Small intestine (tissue), 7 donors: ENCODE results near the gene CHST11. TPM values are rescaled to one million over a fixed set of nuclear protein-coding genes. Genes with fewer than 3 reads are reported as not detected.

Experiments used
- DNase-seq, 2 donors: peaks; one replicate each; pipeline versions ENCODE4 v3.0.0 to v3.0.0-alpha.2; 2013
- FAIRE-seq: peaks from 2 replicates; lab custom pipeline; 2012; peaks lifted over from hg19 to GRCh38; lab: Jason Lieb, UNC
- H3K27ac ChIP-seq, 3 donors: one replicate each; pipeline ENCODE4 v1.5.1; 2013; ENCODE audit warnings: low read length in 2 of 3, mild to moderate bottlenecking in 2 of 3, control low read depth in 1 of 3, inconsistent platforms in 1 of 3, low read depth in 1 of 3, moderate library complexity in 1 of 3
- H3K27me3 ChIP-seq, 3 donors: one replicate each; pipeline ENCODE4 v1.6.1; 2013; ENCODE audit warnings: low read length in 3 of 3, inconsistent platforms in 1 of 3; ENCODE audit not compliant: control insufficient read depth in 3 of 3, insufficient read depth in 3 of 3
- H3K36me3 ChIP-seq, 3 donors: one replicate each; pipeline ENCODE4 v1.6.1; 2013; ENCODE audit warnings: low read length in 3 of 3, inconsistent platforms in 1 of 3, low read depth in 1 of 3, mild to moderate bottlenecking in 1 of 3, moderate library complexity in 1 of 3; ENCODE audit not compliant: control insufficient read depth in 3 of 3, insufficient read depth in 2 of 3
- H3K4me1 ChIP-seq, 3 donors: one replicate each; pipeline ENCODE4 v1.6.1; 2013; ENCODE audit warnings: low read length in 2 of 3, inconsistent platforms in 1 of 3, low read depth in 1 of 3, mild to moderate bottlenecking in 1 of 3, moderate library complexity in 1 of 3; ENCODE audit not compliant: control insufficient read depth in 3 of 3, insufficient read depth in 2 of 3
- H3K4me3 ChIP-seq, 3 donors: one replicate each; pipeline ENCODE4 v1.5.1; 2013; ENCODE audit warnings: low read length in 3 of 3, control low read depth in 1 of 3, inconsistent platforms in 1 of 3, low read depth in 1 of 3, mild to moderate bottlenecking in 1 of 3, moderate library complexity in 1 of 3
- H3K9me3 ChIP-seq, 2 donors: one replicate each; pipeline ENCODE4 v1.6.1; 2013; ENCODE audit warnings: low read depth in 1 of 2, low read length in 1 of 2; ENCODE audit not compliant: control insufficient read depth in 2 of 2, insufficient read depth in 1 of 2
- WGBS, 3 donors: extraction: QIAGEN DNeasy Blood & Tissue Kit; methylation state at CpG; one replicate each; pipeline ENCODE4 v1.1.7; 2013; 5-methylcytosine and 5-hydroxymethylcytosine counted together
- polyA plus RNA-seq, 4 donors: library from polyadenylated mRNA; stranded (reverse) in 3 of 4; unstranded in 1 of 4; fragments of 200-250 nt in 3 of 4; fragments of 120-200 nt in 1 of 4; gene quantifications; one replicate each; pipeline versions ENCODE4 v1.2.1 to v1.2.3, GENCODE V29; 2013
- donor health status: healthy with polysubstance abuse.
- donor health status: control.
- donor health status: control.
- donor health status: Bipolar disorder and iron deficiency.
- donor health status: healthy.

The CHST11 gene
- polyA plus RNA-seq, 4 donors = 0.89 to 3.0 (median 2.0) TPM

DNA sequence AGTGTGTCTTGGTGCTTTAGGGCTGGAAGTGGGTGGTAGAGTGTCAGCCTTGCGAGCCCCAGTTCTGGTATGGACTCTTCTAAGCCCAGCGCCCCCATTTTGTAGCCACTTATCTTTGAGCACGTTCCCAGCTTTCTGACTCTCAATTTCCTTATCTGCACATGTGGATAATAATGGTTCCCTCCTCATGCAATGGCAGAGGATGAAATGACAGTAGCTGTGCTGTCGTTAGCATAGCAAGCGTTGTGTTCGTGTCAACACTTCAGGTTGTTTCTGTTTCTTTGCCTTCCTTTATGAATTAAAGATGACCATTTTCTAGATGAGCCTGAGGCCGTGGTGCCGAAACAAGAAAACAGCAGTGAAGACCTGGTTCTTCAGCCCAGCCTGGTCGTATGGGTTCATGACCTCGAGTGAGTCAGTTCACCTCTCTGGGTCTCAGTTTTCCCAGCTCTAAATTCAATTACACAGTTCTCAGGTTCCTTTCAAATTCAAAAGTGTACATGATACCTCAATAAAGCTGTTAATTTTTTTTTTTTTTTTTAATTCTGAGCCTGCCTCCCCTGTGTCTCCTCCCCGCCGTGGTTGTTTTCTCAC lies 268.3 kb downstream of the CHST11 start:
- Histone ChIP-seq H3K27me3 (no peaks in the 10 kb centered on the region), H3K27ac (no peak overlapping the region), H3K9me3 (no peaks in the 10 kb centered on the region), H3K4me1 (peaks cover 0 to 7% (median 0%) of the 10 kb centered on the region in 3 donors), H3K4me3 (no peak overlapping the region), H3K36me3 (no peaks in the 10 kb centered on the region)
- FAIRE-seq = no peak
- DNase-seq = no peak
- WGBS, 3 donors = 89 to 93% (median 92%) methylated on average over 12 of the region's 12 CpGs

DNA sequence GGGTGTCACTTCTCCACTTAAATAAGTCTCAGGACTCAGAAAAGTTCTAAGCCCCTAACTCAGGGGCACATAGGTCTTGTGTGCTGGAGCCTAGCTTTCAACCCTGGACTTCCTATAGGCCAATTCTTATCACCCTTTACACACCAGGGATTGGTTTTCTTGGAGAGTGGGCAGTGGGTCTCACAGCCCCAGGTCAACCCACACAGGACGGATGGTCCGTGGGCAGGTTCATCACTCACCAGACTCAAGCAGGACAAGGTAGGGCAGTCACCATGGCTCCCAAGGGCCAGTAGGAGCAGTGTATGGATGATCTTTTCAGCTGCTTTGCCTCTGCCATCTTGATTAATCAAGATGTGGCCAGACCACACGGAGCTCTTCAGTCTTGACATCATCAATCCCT lies 268.9 kb downstream of the CHST11 start:
- H3K27me3 ChIP-seq = no peaks in the 10 kb centered on the region
- H3K4me3 ChIP-seq = no peak overlapping the region
- H3K36me3 ChIP-seq = no peaks in the 10 kb centered on the region
- H3K4me1 ChIP-seq = peaks cover 0 to 7% (median 0%) of the 10 kb centered on the region in 3 donors
- FAIRE-seq = no peak
- no peak for DNase-seq
- WGBS, 3 donors = 87 to 95% (median 91%) methylated on average over 3 of the region's 3 CpGs
- H3K27ac ChIP-seq = no peak overlapping the region
- no peaks in the 10 kb centered on the region for H3K9me3 ChIP-seq

DNA sequence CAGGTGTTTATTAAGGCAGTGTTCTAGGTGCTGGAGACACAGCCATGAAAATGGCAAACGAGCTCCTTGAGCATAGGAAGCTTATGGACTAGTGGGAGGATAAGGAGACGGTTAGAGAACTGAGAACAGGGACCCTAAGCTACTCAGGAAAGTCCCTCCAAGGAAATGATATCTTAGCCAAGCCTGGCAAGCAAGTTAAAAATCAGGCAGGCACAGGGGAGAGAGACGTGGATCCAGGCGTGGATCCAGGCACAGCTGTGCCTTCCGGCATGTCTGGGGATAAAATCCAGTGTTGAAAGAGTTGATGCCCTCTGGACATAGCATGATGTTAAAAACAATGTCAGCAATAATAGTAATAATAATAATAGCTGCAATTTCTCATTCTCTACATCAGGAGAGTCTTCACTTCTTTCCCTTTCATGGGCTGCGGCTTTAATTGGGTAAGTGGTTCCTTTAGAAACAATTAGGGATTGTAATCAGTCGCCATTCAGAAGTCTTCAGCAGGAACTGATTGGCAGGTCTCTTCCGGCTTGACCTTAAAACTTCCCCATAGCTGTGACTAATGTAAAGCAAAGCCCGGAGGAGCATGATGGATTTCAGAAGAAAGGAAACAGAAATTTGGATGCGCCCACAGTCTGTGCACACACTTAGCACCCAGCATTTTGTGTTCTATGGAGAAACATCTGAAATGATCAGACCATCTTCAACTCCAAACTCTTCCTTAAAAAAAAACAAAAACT lies 271.1 kb downstream of the CHST11 start:
- no peak for DNase-seq
- no peak for FAIRE-seq
- H3K36me3 ChIP-seq = no peaks in the 10 kb centered on the region
- H3K9me3 ChIP-seq = no peaks in the 10 kb centered on the region
- no peak overlapping the region for H3K4me3 ChIP-seq
- whole genome bisulfite sequencing, 3 donors = 82 to 87% (median 84%) methylated on average over 10 of the region's 10 CpGs
- no peak overlapping the region for H3K27ac ChIP-seq
- H3K4me1 ChIP-seq = peaks cover 0 to under 1% (median 0%) of the 10 kb centered on the region in 3 donors
- H3K27me3 ChIP-seq = no peaks in the 10 kb centered on the region

DNA sequence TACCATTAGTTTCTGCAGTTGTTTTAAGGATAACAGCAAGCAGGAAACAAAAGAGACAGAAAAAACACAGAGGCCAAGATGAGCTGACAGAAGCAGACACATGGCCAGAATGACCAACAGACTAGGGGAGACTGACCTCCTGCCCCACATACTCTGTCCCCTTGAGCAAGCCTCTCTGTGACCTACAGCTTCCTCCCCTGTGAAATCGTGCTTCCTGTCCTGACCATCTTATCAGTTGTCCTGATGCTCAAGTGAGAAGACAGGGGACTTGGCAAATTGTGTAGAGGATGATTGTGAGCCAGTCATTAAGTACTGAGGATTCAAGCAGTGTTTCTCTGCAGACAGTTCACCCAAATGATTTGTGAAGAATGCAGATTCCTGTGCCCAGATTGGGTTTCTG lies 272.3 kb downstream of the CHST11 start:
- 21 to 41% (median 29%) methylated on average over 1 of the region's 1 CpG for WGBS, 3 donors
- no peak overlapping the region for H3K27ac ChIP-seq
- H3K4me1 ChIP-seq = no peaks in the 10 kb centered on the region
- FAIRE-seq (no peak), DNase-seq (no peak)
- H3K27me3 ChIP-seq = no peaks in the 10 kb centered on the region
- no peak overlapping the region for H3K4me3 ChIP-seq
- no peaks in the 10 kb centered on the region for H3K36me3 ChIP-seq
- no peaks in the 10 kb centered on the region for H3K9me3 ChIP-seq

DNA sequence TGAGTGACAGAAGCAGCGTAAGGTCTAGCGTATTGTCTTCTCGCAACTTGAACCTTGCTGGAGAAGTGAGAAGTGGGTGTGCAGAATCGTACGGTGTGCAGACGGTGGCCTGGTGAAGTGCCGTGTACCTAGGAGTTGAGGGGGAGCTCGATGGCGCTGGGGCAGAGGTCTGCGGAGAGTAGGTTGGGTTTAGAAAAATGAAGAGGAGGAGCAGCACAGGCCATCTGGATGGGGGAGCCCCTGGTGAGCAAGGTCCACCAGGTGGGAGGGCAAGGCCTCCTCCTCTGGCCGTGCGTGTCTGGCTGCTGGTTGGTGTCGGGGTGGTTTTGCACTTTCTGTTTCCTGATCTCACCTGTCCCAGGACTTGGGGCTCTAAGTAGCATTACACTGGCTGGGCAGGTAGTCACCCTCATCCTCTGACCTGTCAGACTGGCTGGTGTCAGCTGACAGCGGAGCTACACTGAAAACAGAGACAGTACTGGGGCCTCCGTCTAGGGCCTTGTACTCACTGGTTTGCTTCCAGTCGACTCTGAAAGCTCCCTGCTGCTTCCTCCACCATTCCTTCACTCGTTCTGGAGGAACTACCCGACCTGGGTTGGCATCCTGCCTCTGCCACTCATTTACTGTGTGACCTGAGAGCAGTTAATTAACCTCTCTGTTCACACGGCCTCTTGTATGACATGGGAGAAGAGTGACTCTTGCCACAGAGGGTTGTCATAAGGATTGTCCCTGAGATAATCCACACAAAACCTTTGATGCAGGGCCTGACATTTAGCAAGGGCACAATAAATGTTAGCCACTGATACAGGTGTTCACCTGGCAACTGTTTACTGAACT lies 273.1 kb downstream of the CHST11 start:
- Histone ChIP-seq H3K4me1 (no peaks in the 10 kb centered on the region), H3K27me3 (no peaks in the 10 kb centered on the region), H3K36me3 (no peaks in the 10 kb centered on the region), H3K9me3 (no peaks in the 10 kb centered on the region), H3K4me3 (no peak overlapping the region), H3K27ac (no peak overlapping the region)
- no peak for DNase-seq
- WGBS, 3 donors = 66 to 84% (median 80%) methylated on average over 19 of the region's 19 CpGs
- no peak for FAIRE-seq

DNA sequence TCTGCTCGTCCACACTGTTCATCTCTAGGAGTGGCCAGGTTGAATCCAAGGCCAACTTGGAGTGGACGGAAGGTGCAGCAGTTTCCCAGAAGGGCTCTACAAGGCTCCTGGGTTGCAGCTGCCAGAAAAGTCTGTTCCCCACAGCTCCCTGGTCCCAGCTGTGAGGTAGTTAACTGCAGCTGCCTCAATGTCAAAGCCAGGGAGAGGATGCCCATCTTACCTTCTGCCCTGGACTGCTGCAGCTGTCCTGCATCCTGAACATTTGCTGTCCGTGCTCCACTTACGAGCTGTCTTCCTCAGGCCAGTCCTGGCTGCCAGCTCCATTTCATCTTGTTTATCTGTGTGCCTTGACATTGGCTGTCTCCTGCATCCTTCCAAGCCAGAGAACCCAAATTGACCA lies 274.0 kb downstream of the CHST11 start:
- 68 to 76% (median 69%) methylated on average over 4 of the region's 4 CpGs for WGBS, 3 donors
- Histone ChIP-seq H3K27ac (no peak overlapping the region), H3K4me3 (no peak overlapping the region), H3K9me3 (no peaks in the 10 kb centered on the region), H3K4me1 (no peaks in the 10 kb centered on the region), H3K36me3 (no peaks in the 10 kb centered on the region), H3K27me3 (peaks cover 0 to under 1% (median 0%) of the 10 kb centered on the region in 3 donors)
- FAIRE-seq (no peak), DNase-seq (no peak)

DNA sequence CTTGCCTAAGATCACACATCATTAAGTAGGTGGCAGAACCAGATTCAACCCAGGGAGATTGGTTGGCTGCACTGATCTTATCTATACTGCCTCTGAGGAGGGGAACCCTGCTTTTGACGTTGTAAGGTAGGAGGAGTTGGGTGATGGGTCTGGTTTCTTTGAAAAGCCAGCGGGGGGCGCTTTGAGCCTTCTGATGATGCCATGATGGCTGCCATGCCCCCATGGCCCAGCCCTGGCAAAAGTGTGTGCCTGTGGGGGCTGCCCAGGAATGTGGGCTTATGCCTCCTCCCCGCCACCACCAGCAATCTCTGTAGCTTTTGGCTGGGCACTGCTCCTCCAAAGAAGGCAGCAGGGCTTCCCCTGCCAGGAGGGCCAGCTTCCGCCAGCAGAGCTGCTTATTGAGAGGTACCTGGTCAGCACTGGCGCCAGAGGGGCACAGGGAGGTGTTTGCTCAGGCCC lies 277.0 kb downstream of the CHST11 start:
- Histone ChIP-seq H3K27me3 (peaks cover 0 to 4% (median 0%) of the 10 kb centered on the region in 3 donors), H3K27ac (no peak overlapping the region), H3K9me3 (no peaks in the 10 kb centered on the region), H3K4me1 (no peaks in the 10 kb centered on the region), H3K4me3 (no peak overlapping the region), H3K36me3 (no peaks in the 10 kb centered on the region)
- 55 to 79% (median 68%) methylated on average over 6 of the region's 6 CpGs for WGBS, 3 donors
- DNase-seq (no peak), FAIRE-seq (no peak)

DNA sequence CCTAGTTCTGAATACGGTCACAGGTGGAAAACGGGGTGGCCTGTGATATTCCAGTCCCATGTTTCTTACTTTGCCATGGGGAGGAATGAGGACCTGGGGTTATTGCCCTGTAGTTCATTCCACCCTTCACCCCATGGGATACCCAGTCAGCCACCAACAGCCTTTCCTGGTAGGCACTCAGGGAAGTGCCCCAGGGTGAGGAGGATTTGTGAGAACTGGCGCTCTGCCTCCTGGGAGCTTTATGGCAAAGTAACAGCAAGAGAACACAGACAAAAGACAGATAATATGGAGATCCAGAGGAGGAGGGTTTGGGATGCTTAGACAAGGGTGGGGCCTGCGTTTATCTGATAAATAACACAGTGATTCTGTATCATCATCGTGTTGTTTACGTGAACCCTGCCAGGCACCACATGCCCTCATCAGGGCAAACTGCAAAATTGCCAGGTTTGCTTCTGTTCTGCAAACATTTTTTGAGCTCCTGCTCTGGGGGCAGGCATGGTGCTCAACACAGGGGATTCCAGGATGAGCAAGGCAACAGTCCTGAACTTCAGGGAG lies 277.9 kb downstream of the CHST11 start:
- H3K27me3 ChIP-seq = peaks cover 0 to 4% (median 0%) of the 10 kb centered on the region in 3 donors
- H3K4me1 ChIP-seq = no peaks in the 10 kb centered on the region
- no peak overlapping the region for H3K27ac ChIP-seq
- no peak overlapping the region for H3K4me3 ChIP-seq
- no peak for FAIRE-seq
- DNase-seq = no peak
- no peaks in the 10 kb centered on the region for H3K36me3 ChIP-seq
- no peaks in the 10 kb centered on the region for H3K9me3 ChIP-seq
- 56 to 81% (median 69%) methylated on average over 6 of the region's 6 CpGs for WGBS, 3 donors
